DND-41 (cell line): ENCODE data around the gene UST.

Experiments used
- ATAC-seq: fragments of 200-7000 bp; cut with Tn5 transposase; 3 replicates; pipeline ENCODE4 v1.9.1; 2021; ENCODE audit warnings: low read depth; ENCODE audit not compliant: insufficient read depth
- DNase-seq: peaks from one replicate; pipeline ENCODE4 v3.0.0-alpha.2; 2020
- H2AFZ ChIP-seq: 2 replicates; pipeline ENCODE4 v1.6.0; 2012; ENCODE audit warnings: low read depth, low read length
- H3K27ac ChIP-seq: 2 replicates; pipeline ENCODE4 v1.5.1; 2012; ENCODE audit warnings: low read length, inconsistent platforms
- H3K27me3 ChIP-seq: fragments of 200-600 bp; sonication (generic); 2 replicates; pipeline ENCODE4 v1.6.0; 2012; ENCODE audit warnings: low read length, mild to moderate bottlenecking, inconsistent platforms; ENCODE audit not compliant: insufficient read depth, poor library complexity
- H3K36me3 ChIP-seq: 2 replicates; pipeline ENCODE4 v1.5.1; 2012; ENCODE audit warnings: low read length, inconsistent platforms; ENCODE audit not compliant: insufficient read depth
- H3K4me1 ChIP-seq: 2 replicates; pipeline ENCODE4 v1.5.1; 2012; ENCODE audit warnings: mild to moderate bottlenecking, low read length; ENCODE audit not compliant: insufficient read depth
- H3K4me2 ChIP-seq: 2 replicates; pipeline ENCODE4 v1.6.0; 2012; ENCODE audit warnings: mild to moderate bottlenecking, moderate library complexity, low read length, inconsistent platforms; ENCODE audit not compliant: insufficient read depth
- H3K4me3 ChIP-seq, 2 experiments: fragments of 200-600 bp in 1 of 2; shearing (Covaris generic) in 1 of 2; 2 replicates each; pipeline ENCODE4 v1.5.1; 2012 to 2016; ENCODE audit warnings: inconsistent platforms in 2 of 2, low read length in 2 of 2, mild to moderate bottlenecking in 2 of 2, low read depth in 1 of 2, moderate library complexity in 1 of 2
- H3K79me2 ChIP-seq: 2 replicates; pipeline ENCODE4 v1.6.0; 2012; ENCODE audit warnings: low read length, inconsistent platforms; ENCODE audit not compliant: insufficient read depth
- H3K9ac ChIP-seq: 2 replicates; pipeline ENCODE4 v1.6.0; 2012; ENCODE audit warnings: low read depth, mild to moderate bottlenecking, inconsistent platforms, low read length, moderate library complexity
- H3K9me3 ChIP-seq: 2 replicates; pipeline ENCODE4 v1.5.1; 2012; ENCODE audit warnings: low read length, moderate library complexity, mild to moderate bottlenecking, inconsistent platforms; ENCODE audit not compliant: insufficient read depth, severe bottlenecking
- H4K20me1 ChIP-seq: 2 replicates; pipeline ENCODE4 v1.6.0; 2012; ENCODE audit warnings: low read length; ENCODE audit not compliant: insufficient read depth
- EZH2 ChIP-seq: IDR thresholded peaks from 3 replicates; pipeline ENCODE4 v1.6.1; 2012; ENCODE audit warnings: borderline replicate concordance, low read depth, mild to moderate bottlenecking, moderate library complexity, low read length, inconsistent platforms; ENCODE audit not compliant: severe bottlenecking
- TF ChIP-seq, protein P1 (sequence below): IDR thresholded peaks from 2 replicates; pipeline ENCODE4 v1.5.1; 2012; ENCODE audit warnings: borderline replicate concordance, low read length, moderate library complexity, mild to moderate bottlenecking; ENCODE audit not compliant: poor library complexity, severe bottlenecking; ENCODE audit errors: extremely low read depth

The UST gene

GRCh38 chr6:148836751-148837150 is 89.9 kb downstream of the UST start:
- Histone ChIP-seq H3K27me3 (no peaks in the 10 kb centered on the region), H4K20me1 (no peaks in the 10 kb centered on the region), H2AFZ (no peak overlapping the region), H3K4me1 (peaks cover 8% of the 10 kb centered on the region), H3K4me3 (no peak overlapping the region), H3K9me3 (no peaks in the 10 kb centered on the region), H3K9ac (no peak overlapping the region), H3K4me2 (no peak overlapping the region), H3K79me2 (peaks cover 2% of the 10 kb centered on the region), H3K36me3 (no peaks in the 10 kb centered on the region), H3K27ac (no peak overlapping the region)
- ATAC-seq (no peak), DNase-seq (no peak)
- no peak for TF ChIP-seq EZH2
- TF ChIP-seq, protein P1, sequence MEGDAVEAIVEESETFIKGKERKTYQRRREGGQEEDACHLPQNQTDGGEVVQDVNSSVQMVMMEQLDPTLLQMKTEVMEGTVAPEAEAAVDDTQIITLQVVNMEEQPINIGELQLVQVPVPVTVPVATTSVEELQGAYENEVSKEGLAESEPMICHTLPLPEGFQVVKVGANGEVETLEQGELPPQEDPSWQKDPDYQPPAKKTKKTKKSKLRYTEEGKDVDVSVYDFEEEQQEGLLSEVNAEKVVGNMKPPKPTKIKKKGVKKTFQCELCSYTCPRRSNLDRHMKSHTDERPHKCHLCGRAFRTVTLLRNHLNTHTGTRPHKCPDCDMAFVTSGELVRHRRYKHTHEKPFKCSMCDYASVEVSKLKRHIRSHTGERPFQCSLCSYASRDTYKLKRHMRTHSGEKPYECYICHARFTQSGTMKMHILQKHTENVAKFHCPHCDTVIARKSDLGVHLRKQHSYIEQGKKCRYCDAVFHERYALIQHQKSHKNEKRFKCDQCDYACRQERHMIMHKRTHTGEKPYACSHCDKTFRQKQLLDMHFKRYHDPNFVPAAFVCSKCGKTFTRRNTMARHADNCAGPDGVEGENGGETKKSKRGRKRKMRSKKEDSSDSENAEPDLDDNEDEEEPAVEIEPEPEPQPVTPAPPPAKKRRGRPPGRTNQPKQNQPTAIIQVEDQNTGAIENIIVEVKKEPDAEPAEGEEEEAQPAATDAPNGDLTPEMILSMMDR = no peak

DNA sequence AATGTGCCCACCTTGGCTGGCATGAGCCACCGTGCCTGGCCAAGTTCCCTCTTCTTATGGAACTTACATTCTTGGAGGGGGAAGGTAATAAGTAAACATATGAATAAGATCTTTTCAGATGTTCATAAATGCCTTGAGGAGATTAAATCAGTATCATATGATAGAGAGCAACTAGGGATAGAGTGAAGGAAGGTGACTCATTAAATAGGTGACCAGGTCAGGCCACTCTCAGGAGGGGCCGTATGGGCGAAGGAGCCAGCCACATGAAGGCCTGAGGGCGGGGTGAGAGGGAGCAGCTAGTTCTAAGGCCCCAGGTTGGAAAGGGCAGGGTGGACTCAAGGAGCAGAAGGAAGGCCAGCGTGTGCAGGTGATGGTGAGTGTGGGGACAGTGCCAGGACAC is 91.1 kb downstream of the UST start:
- Histone ChIP-seq H3K9ac (no peak overlapping the region), H3K36me3 (no peaks in the 10 kb centered on the region), H3K4me1 (no peaks in the 10 kb centered on the region), H3K27me3 (no peaks in the 10 kb centered on the region), H2AFZ (no peak overlapping the region), H3K4me2 (no peak overlapping the region), H3K9me3 (no peaks in the 10 kb centered on the region), H3K27ac (no peak overlapping the region), H4K20me1 (no peaks in the 10 kb centered on the region), H3K4me3 (no peak overlapping the region), H3K79me2 (peaks cover 2% of the 10 kb centered on the region; the same call in 1 of the 2 replicates)
- TF ChIP-seq EZH2 = no peak
- TF ChIP-seq, protein P1 = no peak
- ATAC-seq = no peak
- DNase-seq = no peak

DNA sequence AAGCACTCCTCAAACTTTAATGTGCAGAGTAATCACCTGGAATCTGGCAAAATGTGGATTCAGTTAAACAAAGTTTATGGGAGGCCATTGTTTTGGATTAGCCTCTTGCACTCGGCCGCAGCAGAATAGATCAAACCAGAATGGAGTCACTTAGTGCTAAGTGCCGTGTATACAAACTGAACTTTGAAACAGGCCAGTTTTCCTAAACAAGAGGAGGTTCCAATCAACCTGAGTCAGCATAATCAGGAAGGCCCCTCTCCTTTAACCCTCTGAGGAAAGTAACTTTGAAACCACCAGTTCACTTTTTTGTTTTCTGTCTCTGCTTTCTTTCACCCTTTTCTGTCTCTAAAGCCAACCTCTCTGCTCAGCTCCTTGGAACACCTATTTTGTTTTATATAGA is 92.2 kb downstream of the UST start:
- ATAC-seq (no peak), DNase-seq (no peak)
- peaks cover 2% of the 10 kb centered on the region; the same call in 1 of the 2 replicates for H3K79me2 ChIP-seq
- H3K9ac ChIP-seq = no peak overlapping the region
- no peaks in the 10 kb centered on the region for H3K9me3 ChIP-seq
- no peak overlapping the region for H3K4me2 ChIP-seq
- H3K36me3 ChIP-seq = no peaks in the 10 kb centered on the region
- no peaks in the 10 kb centered on the region for H3K4me1 ChIP-seq
- no peak overlapping the region for H3K4me3 ChIP-seq
- no peak overlapping the region for H2AFZ ChIP-seq
- H3K27me3 ChIP-seq = no peaks in the 10 kb centered on the region
- H3K27ac ChIP-seq = no peak overlapping the region
- no peaks in the 10 kb centered on the region for H4K20me1 ChIP-seq
- no peak for TF ChIP-seq EZH2
- TF ChIP-seq, protein P1 = no peak

GRCh38 chr6:148840256-148840655 is 93.4 kb downstream of the UST start:
- DNase-seq = no peak
- no peak overlapping the region for H3K4me2 ChIP-seq

More at GRCh38 chr6:148840256-148840655, 93.4 kb downstream of the UST start:
- Histone ChIP-seq H2AFZ (no peak overlapping the region), H3K9ac (no peak overlapping the region), H3K36me3 (no peaks in the 10 kb centered on the region), H3K27ac (no peak overlapping the region), H3K79me2 (peaks cover 2% of the 10 kb centered on the region; the same call in 1 of the 2 replicates), H4K20me1 (no peaks in the 10 kb centered on the region), H3K4me3 (no peak overlapping the region), H3K27me3 (no peaks in the 10 kb centered on the region), H3K4me1 (no peaks in the 10 kb centered on the region), H3K9me3 (no peaks in the 10 kb centered on the region)
- ATAC-seq = no peak
- TF ChIP-seq, protein P1 = no peak
- no peak for TF ChIP-seq EZH2
